GM21367 (cell line): ENCODE results near the gene MYH14.

Experiments used
- ATAC-seq: cut with Tn5 transposase; IDR thresholded peaks from one replicate; pipeline ENCODE4 v1.9.1; 2021; ENCODE audit not compliant: unreplicated experiment

The MYH14 gene

GRCh38 chr19:50192463-50193211 lies 10.8 kb upstream of the MYH14 start:
- no peak for ATAC-seq

- ATAC-seq = no peak
Measured at GRCh38 chr19:50195224-50195623, 8.2 kb upstream of the MYH14 start.

GRCh38 chr19:50196322-50196932 lies 7.0 kb upstream of the MYH14 start:
- no peak for ATAC-seq

GRCh38 chr19:50197348-50197747 lies 6.1 kb upstream of the MYH14 start:
- ATAC-seq = no peak

- no peak for ATAC-seq
Measured at GRCh38 chr19:50198431-50199258, 4.8 kb upstream of the MYH14 start.

- ATAC-seq = no peak
Measured at GRCh38 chr19:50199259-50199555, 4.2 kb upstream of the MYH14 start.

GRCh38 chr19:50202386-50202785 lies 1.0 kb upstream of the MYH14 start:
- ATAC-seq = no peak

GRCh38 chr19:50202962-50203280 lies 501 bp upstream of the MYH14 start:
- ATAC-seq = no peak

- ATAC-seq = no peak
Measured at GRCh38 chr19:50204081-50204428, 633 bp downstream of the MYH14 start.

GRCh38 chr19:50204811-50205675 lies 1.6 kb downstream of the MYH14 start:
- ATAC-seq = no peak

GRCh38 chr19:50205681-50206138 lies 2.3 kb downstream of the MYH14 start:
- no peak for ATAC-seq

GRCh38 chr19:50206191-50206590 lies 2.8 kb downstream of the MYH14 start:
- ATAC-seq = no peak

GRCh38 chr19:50207730-50208129 lies 4.3 kb downstream of the MYH14 start:
- ATAC-seq = no peak

- no peak for ATAC-seq
Measured at GRCh38 chr19:50209131-50209530, 5.7 kb downstream of the MYH14 start.

- no peak for ATAC-seq
Measured at GRCh38 chr19:50210425-50210824, 7.0 kb downstream of the MYH14 start.

- ATAC-seq = no peak
Measured at GRCh38 chr19:50213925-50214324, 10.5 kb downstream of the MYH14 start.

GRCh38 chr19:50214699-50215543 lies 11.5 kb downstream of the MYH14 start:
- ATAC-seq = no peak

GRCh38 chr19:50215820-50216219 lies 12.4 kb downstream of the MYH14 start:
- ATAC-seq = no peak

GRCh38 chr19:50221087-50221486 lies 17.7 kb downstream of the MYH14 start:
- ATAC-seq = no peak

- no peak for ATAC-seq
Measured at GRCh38 chr19:50222691-50223438, 19.4 kb downstream of the MYH14 start.
